HepG2 (cell line): ENCODE results near the gene STRBP. TPM values are rescaled to one million over a fixed set of nuclear protein-coding genes. Genes with fewer than 3 reads are reported as not detected.

Source experiments
- MAZ ChIP-seq, 2 experiments: sonication (generic) in 1 of 2; formaldehyde crosslinking in 1 of 2; IDR thresholded peaks; 2 replicates each; pipeline versions ENCODE4 v1.5.0 to v1.6.1; 2012 to 2020; ENCODE audit warnings: low read depth in 2 of 2, mild to moderate bottlenecking in 2 of 2, borderline replicate concordance in 1 of 2, improper control_type of control experiment in 1 of 2, low read length in 1 of 2, missing genetic modification reagents in 1 of 2, moderate library complexity in 1 of 2
- NCOA1 ChIP-seq: sonication (generic); formaldehyde crosslinking; IDR thresholded peaks from 2 replicates; pipeline ENCODE4 v1.9.0; 2021; ENCODE audit warnings: missing genetic modification reagents
- NR2C2 ChIP-seq: sonication (generic); formaldehyde crosslinking; IDR thresholded peaks from 2 replicates; pipeline ENCODE4 v1.4.0; 2020; ENCODE audit warnings: missing genetic modification reagents, mild to moderate bottlenecking, moderate library complexity, borderline replicate concordance
- POGZ ChIP-seq: sonication (generic); formaldehyde crosslinking; IDR thresholded peaks from 2 replicates; pipeline ENCODE4 v1.4.0; 2020; ENCODE audit warnings: mild to moderate bottlenecking, missing genetic modification reagents
- RAD21 ChIP-seq: fragments of 450-650 bp; formaldehyde crosslinking; IDR thresholded peaks from 2 replicates; pipeline ENCODE4 v1.5.0; 2020; ENCODE audit warnings: mild to moderate bottlenecking
- ZEB1 ChIP-seq: IDR thresholded peaks from 2 replicates; pipeline ENCODE4 v1.6.1; 2012; ENCODE audit warnings: mild to moderate bottlenecking, low read depth, inconsistent platforms; ENCODE audit not compliant: insufficient replicate concordance
- ZNF431 ChIP-seq: sonication (generic); formaldehyde crosslinking; IDR thresholded peaks from 2 replicates; pipeline ENCODE4 v1.9.0; 2022; ENCODE audit warnings: missing genetic modification reagents, low read depth, mild to moderate bottlenecking, borderline replicate concordance
- ZNF724P ChIP-seq: sonication (generic); formaldehyde crosslinking; IDR thresholded peaks from 2 replicates; pipeline ENCODE4 v1.8.0; 2022; ENCODE audit warnings: missing genetic modification reagents, borderline replicate concordance
- polyA plus RNA-seq, 8 experiments: library from polyadenylated mRNA; depleted of rRNA in 3 of 8; stranded (reverse) in 7 of 8; unstranded in 1 of 8; fragments of >200 nt; fragmentation: Illumina TruSeq in 4 of 8; extraction: Trizol in 4 of 8; gene quantifications; 2 replicates each; pipeline versions ENCODE4 v1.2.1 to v1.2.3, GENCODE V29; 2011 to 2016; ENCODE audit warnings: low read depth in 4 of 8, missing spikeins in 1 of 8, mixed read lengths in 1 of 8; ENCODE audit not compliant: insufficient read depth in 1 of 8
- total RNA-seq, 5 experiments: library from RNA; depleted of rRNA; stranded (reverse); fragments of >200 nt; fragmentation: Illumina TruSeq; extraction: Trizol; gene quantifications; 2 replicates each; pipeline ENCODE4 v1.2.3, GENCODE V29; 2016; ENCODE audit warnings: low read depth in 1 of 5
- TF ChIP-seq, protein P1 (sequence below): sonication (generic); formaldehyde crosslinking; IDR thresholded peaks from 2 replicates; pipeline ENCODE4 v1.4.0; 2020; ENCODE audit warnings: missing genetic modification reagents
- TF ChIP-seq, protein P2 (sequence below): sonication (generic); formaldehyde crosslinking; IDR thresholded peaks from 2 replicates; pipeline ENCODE4 v1.4.0; 2020; ENCODE audit warnings: low read depth, mild to moderate bottlenecking, missing genetic modification reagents
- TF ChIP-seq, protein P3 (sequence below): sonication (generic); formaldehyde crosslinking; IDR thresholded peaks from 2 replicates; pipeline ENCODE4 v1.5.1; 2020; ENCODE audit warnings: missing genetic modification reagents, mild to moderate bottlenecking, borderline replicate concordance
- TF ChIP-seq, protein P4 (sequence below): sonication (generic); formaldehyde crosslinking; IDR thresholded peaks from 2 replicates; pipeline ENCODE4 v1.4.0; 2020; ENCODE audit warnings: mild to moderate bottlenecking, missing genetic modification reagents
- TF ChIP-seq, protein P5 (sequence below): sonication (generic); formaldehyde crosslinking; IDR thresholded peaks from 2 replicates; pipeline ENCODE4 v1.9.0; 2022; ENCODE audit warnings: missing genetic modification reagents, mild to moderate bottlenecking, borderline replicate concordance

Gene STRBP
- total and polyA plus RNA-seq, 2 of the 13 experiments (the other 11 are each of a cell fraction or from before 2014, with no cell fraction given), result 14.5 to 38.5 TPM

DNA sequence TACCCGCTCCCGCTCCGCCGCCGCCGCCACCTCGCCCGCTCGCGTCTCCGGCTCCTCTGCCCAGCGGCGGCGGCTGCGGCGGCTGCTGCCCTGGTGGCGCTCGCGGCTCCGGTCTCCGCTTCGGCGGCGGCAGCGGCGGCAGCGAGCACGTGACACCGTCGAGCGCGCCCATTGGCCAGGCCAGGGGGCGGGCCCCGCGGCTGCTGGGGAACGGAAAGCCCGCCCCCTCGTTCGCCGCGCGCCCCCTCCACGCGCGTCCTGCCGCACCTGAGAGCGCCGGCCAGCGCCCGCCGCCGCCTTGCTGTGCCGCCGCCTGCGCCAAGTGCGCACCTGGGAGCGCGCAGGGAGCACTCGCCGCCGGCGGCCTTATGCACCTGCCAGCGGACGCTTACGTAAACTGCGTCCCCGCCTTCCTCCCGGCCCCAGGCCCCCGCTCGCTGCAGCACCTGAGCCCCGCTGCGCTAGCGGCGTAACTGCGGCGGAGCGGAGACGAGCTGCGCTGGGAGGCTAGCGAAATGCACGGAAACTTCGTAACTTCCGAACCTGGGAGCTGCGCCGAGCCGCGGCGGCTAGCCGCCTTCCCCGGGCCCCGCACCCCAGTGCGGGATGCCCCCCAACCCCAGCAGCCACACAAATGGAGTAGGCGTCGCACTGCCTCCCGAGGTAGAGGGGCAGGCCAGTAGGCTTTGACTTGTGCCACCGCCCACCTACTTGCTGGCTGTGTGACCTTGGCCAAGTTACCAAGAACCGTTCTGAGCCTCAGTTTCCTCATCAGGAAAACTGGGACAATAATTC lies at the start of gene STRBP (continued):
- TF ChIP-seq, protein P1, sequence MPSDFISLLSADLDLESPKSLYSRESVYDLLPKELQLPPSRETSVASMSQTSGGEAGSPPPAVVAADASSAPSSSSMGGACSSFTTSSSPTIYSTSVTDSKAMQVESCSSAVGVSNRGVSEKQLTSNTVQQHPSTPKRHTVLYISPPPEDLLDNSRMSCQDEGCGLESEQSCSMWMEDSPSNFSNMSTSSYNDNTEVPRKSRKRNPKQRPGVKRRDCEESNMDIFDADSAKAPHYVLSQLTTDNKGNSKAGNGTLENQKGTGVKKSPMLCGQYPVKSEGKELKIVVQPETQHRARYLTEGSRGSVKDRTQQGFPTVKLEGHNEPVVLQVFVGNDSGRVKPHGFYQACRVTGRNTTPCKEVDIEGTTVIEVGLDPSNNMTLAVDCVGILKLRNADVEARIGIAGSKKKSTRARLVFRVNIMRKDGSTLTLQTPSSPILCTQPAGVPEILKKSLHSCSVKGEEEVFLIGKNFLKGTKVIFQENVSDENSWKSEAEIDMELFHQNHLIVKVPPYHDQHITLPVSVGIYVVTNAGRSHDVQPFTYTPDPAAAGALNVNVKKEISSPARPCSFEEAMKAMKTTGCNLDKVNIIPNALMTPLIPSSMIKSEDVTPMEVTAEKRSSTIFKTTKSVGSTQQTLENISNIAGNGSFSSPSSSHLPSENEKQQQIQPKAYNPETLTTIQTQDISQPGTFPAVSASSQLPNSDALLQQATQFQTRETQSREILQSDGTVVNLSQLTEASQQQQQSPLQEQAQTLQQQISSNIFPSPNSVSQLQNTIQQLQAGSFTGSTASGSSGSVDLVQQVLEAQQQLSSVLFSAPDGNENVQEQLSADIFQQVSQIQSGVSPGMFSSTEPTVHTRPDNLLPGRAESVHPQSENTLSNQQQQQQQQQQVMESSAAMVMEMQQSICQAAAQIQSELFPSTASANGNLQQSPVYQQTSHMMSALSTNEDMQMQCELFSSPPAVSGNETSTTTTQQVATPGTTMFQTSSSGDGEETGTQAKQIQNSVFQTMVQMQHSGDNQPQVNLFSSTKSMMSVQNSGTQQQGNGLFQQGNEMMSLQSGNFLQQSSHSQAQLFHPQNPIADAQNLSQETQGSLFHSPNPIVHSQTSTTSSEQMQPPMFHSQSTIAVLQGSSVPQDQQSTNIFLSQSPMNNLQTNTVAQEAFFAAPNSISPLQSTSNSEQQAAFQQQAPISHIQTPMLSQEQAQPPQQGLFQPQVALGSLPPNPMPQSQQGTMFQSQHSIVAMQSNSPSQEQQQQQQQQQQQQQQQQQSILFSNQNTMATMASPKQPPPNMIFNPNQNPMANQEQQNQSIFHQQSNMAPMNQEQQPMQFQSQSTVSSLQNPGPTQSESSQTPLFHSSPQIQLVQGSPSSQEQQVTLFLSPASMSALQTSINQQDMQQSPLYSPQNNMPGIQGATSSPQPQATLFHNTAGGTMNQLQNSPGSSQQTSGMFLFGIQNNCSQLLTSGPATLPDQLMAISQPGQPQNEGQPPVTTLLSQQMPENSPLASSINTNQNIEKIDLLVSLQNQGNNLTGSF (CRISPR knock-in tag), result 0 out of 2 replicates have a peak, but pooled peaks have one; percentile 11
- TF ChIP-seq ZNF724P (CRISPR knock-in tag) (0 out of 2 replicates have a peak, but pooled peaks have one; percentile 33), ZEB1 (peak; percentile 85), MAZ (IDR thresholded peaks at IDR 0.05; ENCODE audit: borderline replicate concordance, low read depth, low read length) (peak; percentile 36; the same call in 1 of the 2 replicates), MAZ (CRISPR knock-in tag; IDR thresholded peaks at IDR 0.05; ENCODE audit: low read depth) (peak; percentile 83), ZNF431 (CRISPR knock-in tag) (0 out of 2 replicates have a peak, but pooled peaks have one; percentile 36), NCOA1 (CRISPR knock-in tag) (no peak), POGZ (CRISPR knock-in tag) (peak; percentile 52; the same call in 1 of the 2 replicates), RAD21 (CRISPR knock-in tag) (peak; percentile 26; the same call in 1 of the 2 replicates), NR2C2 (no peak)
- TF ChIP-seq, protein P2, sequence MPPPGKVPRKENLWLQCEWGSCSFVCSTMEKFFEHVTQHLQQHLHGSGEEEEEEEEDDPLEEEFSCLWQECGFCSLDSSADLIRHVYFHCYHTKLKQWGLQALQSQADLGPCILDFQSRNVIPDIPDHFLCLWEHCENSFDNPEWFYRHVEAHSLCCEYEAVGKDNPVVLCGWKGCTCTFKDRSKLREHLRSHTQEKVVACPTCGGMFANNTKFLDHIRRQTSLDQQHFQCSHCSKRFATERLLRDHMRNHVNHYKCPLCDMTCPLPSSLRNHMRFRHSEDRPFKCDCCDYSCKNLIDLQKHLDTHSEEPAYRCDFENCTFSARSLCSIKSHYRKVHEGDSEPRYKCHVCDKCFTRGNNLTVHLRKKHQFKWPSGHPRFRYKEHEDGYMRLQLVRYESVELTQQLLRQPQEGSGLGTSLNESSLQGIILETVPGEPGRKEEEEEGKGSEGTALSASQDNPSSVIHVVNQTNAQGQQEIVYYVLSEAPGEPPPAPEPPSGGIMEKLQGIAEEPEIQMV (CRISPR knock-in tag), result 0 out of 2 replicates have a peak, but pooled peaks have one; percentile 36
- TF ChIP-seq, protein P3, sequence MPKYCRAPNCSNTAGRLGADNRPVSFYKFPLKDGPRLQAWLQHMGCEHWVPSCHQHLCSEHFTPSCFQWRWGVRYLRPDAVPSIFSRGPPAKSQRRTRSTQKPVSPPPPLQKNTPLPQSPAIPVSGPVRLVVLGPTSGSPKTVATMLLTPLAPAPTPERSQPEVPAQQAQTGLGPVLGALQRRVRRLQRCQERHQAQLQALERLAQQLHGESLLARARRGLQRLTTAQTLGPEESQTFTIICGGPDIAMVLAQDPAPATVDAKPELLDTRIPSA (CRISPR knock-in tag), result no peak
- TF ChIP-seq, protein P4, sequence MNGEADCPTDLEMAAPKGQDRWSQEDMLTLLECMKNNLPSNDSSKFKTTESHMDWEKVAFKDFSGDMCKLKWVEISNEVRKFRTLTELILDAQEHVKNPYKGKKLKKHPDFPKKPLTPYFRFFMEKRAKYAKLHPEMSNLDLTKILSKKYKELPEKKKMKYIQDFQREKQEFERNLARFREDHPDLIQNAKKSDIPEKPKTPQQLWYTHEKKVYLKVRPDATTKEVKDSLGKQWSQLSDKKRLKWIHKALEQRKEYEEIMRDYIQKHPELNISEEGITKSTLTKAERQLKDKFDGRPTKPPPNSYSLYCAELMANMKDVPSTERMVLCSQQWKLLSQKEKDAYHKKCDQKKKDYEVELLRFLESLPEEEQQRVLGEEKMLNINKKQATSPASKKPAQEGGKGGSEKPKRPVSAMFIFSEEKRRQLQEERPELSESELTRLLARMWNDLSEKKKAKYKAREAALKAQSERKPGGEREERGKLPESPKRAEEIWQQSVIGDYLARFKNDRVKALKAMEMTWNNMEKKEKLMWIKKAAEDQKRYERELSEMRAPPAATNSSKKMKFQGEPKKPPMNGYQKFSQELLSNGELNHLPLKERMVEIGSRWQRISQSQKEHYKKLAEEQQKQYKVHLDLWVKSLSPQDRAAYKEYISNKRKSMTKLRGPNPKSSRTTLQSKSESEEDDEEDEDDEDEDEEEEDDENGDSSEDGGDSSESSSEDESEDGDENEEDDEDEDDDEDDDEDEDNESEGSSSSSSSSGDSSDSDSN (CRISPR knock-in tag), result peak; percentile 79
- TF ChIP-seq, protein P5, sequence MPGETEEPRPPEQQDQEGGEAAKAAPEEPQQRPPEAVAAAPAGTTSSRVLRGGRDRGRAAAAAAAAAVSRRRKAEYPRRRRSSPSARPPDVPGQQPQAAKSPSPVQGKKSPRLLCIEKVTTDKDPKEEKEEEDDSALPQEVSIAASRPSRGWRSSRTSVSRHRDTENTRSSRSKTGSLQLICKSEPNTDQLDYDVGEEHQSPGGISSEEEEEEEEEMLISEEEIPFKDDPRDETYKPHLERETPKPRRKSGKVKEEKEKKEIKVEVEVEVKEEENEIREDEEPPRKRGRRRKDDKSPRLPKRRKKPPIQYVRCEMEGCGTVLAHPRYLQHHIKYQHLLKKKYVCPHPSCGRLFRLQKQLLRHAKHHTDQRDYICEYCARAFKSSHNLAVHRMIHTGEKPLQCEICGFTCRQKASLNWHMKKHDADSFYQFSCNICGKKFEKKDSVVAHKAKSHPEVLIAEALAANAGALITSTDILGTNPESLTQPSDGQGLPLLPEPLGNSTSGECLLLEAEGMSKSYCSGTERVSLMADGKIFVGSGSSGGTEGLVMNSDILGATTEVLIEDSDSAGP, result peak; percentile 63; the same call in 1 of the 2 replicates
